Spleen (tissue), 11 donors: ENCODE measurements around the gene ETNK1. TPM values are rescaled to one million over a fixed set of nuclear protein-coding genes. Genes with fewer than 3 reads are reported as not detected.

ENCODE experiments used
- DNase-seq: peaks from one replicate; pipeline ENCODE4 v3.0.0-alpha.2; 2020
- H3K27ac ChIP-seq, 8 donors: fragments of 200-600 bp; sonication (generic) in 7 of 8; 1 replicate in 4 of 8; 2 replicates in 4 of 8; pipeline versions ENCODE4 v1.5.0 to v1.8.0; 2016 to 2021; ENCODE audit warnings: inconsistent platforms in 4 of 8, mild to moderate bottlenecking in 4 of 8, moderate library complexity in 1 of 8
- H3K27me3 ChIP-seq, 7 donors: fragments of 200-600 bp; sonication (generic) in 6 of 7; replicated peaks in 1 of 7; 1 replicate in 4 of 7; 2 replicates in 3 of 7; pipeline versions ENCODE4 v1.5.0 to v1.8.0; 2016 to 2021; ENCODE audit warnings: inconsistent platforms in 3 of 7, mild to moderate bottlenecking in 1 of 7
- H3K36me3 ChIP-seq, 6 donors: fragments of 200-600 bp; sonication (generic) in 5 of 6; 1 replicate in 4 of 6; 2 replicates in 2 of 6; pipeline versions ENCODE4 v1.5.0 to v1.8.0; 2016 to 2021; ENCODE audit warnings: inconsistent platforms in 2 of 6
- H3K4me1 ChIP-seq, 6 donors: fragments of 200-600 bp; sonication (generic) in 5 of 6; 1 replicate in 3 of 6; 2 replicates in 3 of 6; pipeline versions ENCODE4 v1.5.0 to v1.8.0; 2016 to 2021; ENCODE audit warnings: inconsistent platforms in 3 of 6
- H3K4me3 ChIP-seq, 8 donors: fragments of 200-600 bp; sonication (generic) in 7 of 8; 1 replicate in 4 of 8; 2 replicates in 4 of 8; pipeline versions ENCODE4 v1.5.0 to v1.8.0; 2016 to 2021; ENCODE audit warnings: inconsistent platforms in 4 of 8, mild to moderate bottlenecking in 4 of 8, moderate library complexity in 2 of 8
- H3K9me3 ChIP-seq, 8 donors: fragments of 200-600 bp; sonication (generic) in 7 of 8; 1 replicate in 4 of 8; 2 replicates in 4 of 8; pipeline versions ENCODE4 v1.5.0 to v1.8.0; 2016 to 2021; ENCODE audit warnings: inconsistent platforms in 4 of 8
- CTCF ChIP-seq, 11 experiments: fragments of 200-600 bp in 7 of 11; fragments of 450-650 bp in 4 of 11; sonication (generic) in 4 of 11; IDR thresholded peaks in 8 of 11; conservative IDR thresholded peaks in 3 of 11; 1 replicate in 7 of 11; 2 replicates in 4 of 11; pipeline versions ENCODE4 v1.4.0 to v1.8.0; 2016 to 2021; ENCODE audit warnings: antibody characterized with exemption in 11 of 11, inconsistent platforms in 4 of 11, mild to moderate bottlenecking in 1 of 11
- POLR2A ChIP-seq, 3 donors: fragments of 450-650 bp; IDR thresholded peaks; one replicate each; pipeline ENCODE4 v1.5.1; 2017; ENCODE audit warnings: antibody characterized with exemption in 3 of 3, mild to moderate bottlenecking in 1 of 3
- POLR2AphosphoS5 ChIP-seq, 3 donors: sonication (generic); formaldehyde crosslinking; IDR thresholded peaks; one replicate each; pipeline ENCODE4 v1.5.1; 2017; ENCODE audit warnings: antibody characterized with exemption in 3 of 3
- WGBS, 5 donors: extraction: QIAGEN DNeasy Blood & Tissue Kit in 3 of 5; methylation state at CpG; one replicate each; pipeline versions ENCODE4 v1.1.5 to v1.1.7; 2013 to 2018; 5-methylcytosine and 5-hydroxymethylcytosine counted together
- intact Hi-C: fragments of 100-400 bp; cut with DNase I; formaldehyde crosslinking; loops from one replicate; pipeline ENCODE4 v1.15.0; 2023; ENCODE audit warnings: low total_unique reads
- polyA plus RNA-seq, 3 donors: library from polyadenylated mRNA; stranded (reverse); fragments of 200-250 nt; gene quantifications; one replicate each; pipeline ENCODE4 v1.2.1, GENCODE V29; 2013
- total RNA-seq, 7 donors: library from RNA; depleted of rRNA in 3 of 7; stranded (reverse); fragments of >200 nt in 3 of 7; fragmentation: NEBNext Ultra II Directional in 4 of 7; extraction: Animal tissue kit (Norgen Biotek cat#: 25700) in 4 of 7; gene quantifications; one replicate each; pipeline versions ENCODE4 v1.1.0 to v1.2.1, GENCODE V29; 2016 to 2021
- donor health status: healthy with polysubstance abuse.
- donor health status: DM: no; HTN: no; CAD: no; lungs with moderate emphysema.
- donor health status: DM: no; HTN: no; CAD: no.
- donor health status: Bipolar disorder and iron deficiency.
- donor health status: healthy.
- donor health status: DM: no; HTN: no; CAD: no.
- donor health status: DM: yes; HTN: yes; CAD: no.

ETNK1 gene
- total and polyA plus RNA-seq, 10 donors: 23.4 to 96.7 (median 66.8) TPM

GRCh38 chr12:22656831-22657230, 31.9 kb downstream of the ETNK1 start:
- no peak for DNase-seq
- H3K36me3 ChIP-seq: peaks cover 0 to 51% (median 0%) of the 10 kb centered on the region in 6 donors
- peaks cover 0 to 22% (median 11%) of the 10 kb centered on the region in 6 donors for H3K4me1 ChIP-seq
- no peaks in the 10 kb centered on the region for H3K27me3 ChIP-seq
- intact Hi-C loops: no loop called here
- no peak for TF ChIP-seq POLR2A (IDR thresholded peaks at IDR 0.05)
- no peak for TF ChIP-seq POLR2AphosphoS5 (IDR thresholded peaks at IDR 0.05)
- no peak for TF ChIP-seq CTCF (IDR thresholded peaks at IDR 0.05 in 8 of 11, conservative IDR thresholded peaks at IDR 0.05 in 3 of 11)
- 88 to 100% (median 96%) methylated on average over 1 of the region's 1 CpG for WGBS, 5 donors
- no peaks in the 10 kb centered on the region for H3K9me3 ChIP-seq
- no peak overlapping the region for H3K4me3 ChIP-seq
- H3K27ac ChIP-seq: no peak overlapping the region

GRCh38 chr12:22657538-22657937, 32.6 kb downstream of the ETNK1 start:
- Histone ChIP-seq H3K27me3 (no peaks in the 10 kb centered on the region), H3K4me1 (peaks cover 0 to 19% (median 11%) of the 10 kb centered on the region in 6 donors), H3K4me3 (no peak overlapping the region), H3K9me3 (no peaks in the 10 kb centered on the region), H3K36me3 (peaks cover 0 to 53% (median 2%) of the 10 kb centered on the region in 6 donors), H3K27ac (no peak overlapping the region)
- intact Hi-C loops: no loop called here
- TF ChIP-seq CTCF (IDR thresholded peaks at IDR 0.05 in 8 of 11, conservative IDR thresholded peaks at IDR 0.05 in 3 of 11) (no peak), POLR2A (IDR thresholded peaks at IDR 0.05) (no peak), POLR2AphosphoS5 (IDR thresholded peaks at IDR 0.05) (no peak)
- WGBS, 5 donors: 94 to 100% (median 97%) methylated on average over 1 of the region's 1 CpG
- DNase-seq: no peak

GRCh38 chr12:22658214-22658613, 33.2 kb downstream of the ETNK1 start:
- TF ChIP-seq POLR2A (IDR thresholded peaks at IDR 0.05) (no peak), POLR2AphosphoS5 (IDR thresholded peaks at IDR 0.05) (no peak), CTCF (IDR thresholded peaks at IDR 0.05 in 8 of 11, conservative IDR thresholded peaks at IDR 0.05 in 3 of 11) (no peak)
- no peak for DNase-seq
- Histone ChIP-seq H3K4me3 (no peak overlapping the region), H3K4me1 (peaks cover 0 to 13% (median 6%) of the 10 kb centered on the region in 6 donors), H3K9me3 (no peaks in the 10 kb centered on the region), H3K36me3 (peaks cover 0 to 60% (median 2%) of the 10 kb centered on the region in 6 donors), H3K27ac (no peak overlapping the region), H3K27me3 (no peaks in the 10 kb centered on the region)
- 70 to 90% (median 83%) methylated on average over 2 of the region's 2 CpGs for WGBS, 5 donors
- intact Hi-C loops: no loop called here

- no peak overlapping the region for H3K4me3 ChIP-seq
- H3K36me3 ChIP-seq: peaks cover 0 to 77% (median 2%) of the 10 kb centered on the region in 6 donors
- WGBS, 5 donors: 90 to 100% (median 97%) methylated on average over 1 of the region's 1 CpG
- TF ChIP-seq CTCF (IDR thresholded peaks at IDR 0.05 in 8 of 11, conservative IDR thresholded peaks at IDR 0.05 in 3 of 11) (no peak), POLR2AphosphoS5 (IDR thresholded peaks at IDR 0.05) (no peak), POLR2A (IDR thresholded peaks at IDR 0.05) (no peak)
- DNase-seq: no peak
- H3K4me1 ChIP-seq: no peaks in the 10 kb centered on the region
- H3K27ac ChIP-seq: no peak overlapping the region
- intact Hi-C loops: no loop called here
- no peaks in the 10 kb centered on the region for H3K9me3 ChIP-seq
- H3K27me3 ChIP-seq: no peaks in the 10 kb centered on the region
Measured at GRCh38 chr12:22662356-22662755, 37.4 kb downstream of the ETNK1 start.
